ENCODE measurements around the gene CSNK2B.

The CSNK2B gene

GRCh38 chr6:31702405-31702818 is 36.5 kb downstream of the CSNK2B start:
- peaks cover 35% of the 10 kb centered on the region for H3K79me2 ChIP-seq (ENCODE audit: low read length)
- H3K9me3 ChIP-seq (replicated peaks; ENCODE audit: insufficient read depth, low read length): no peaks in the 10 kb centered on the region
- H3K36me3 ChIP-seq (replicated peaks; ENCODE audit: insufficient read depth, low read length): no peaks in the 10 kb centered on the region
- no peaks in the 10 kb centered on the region for H3K9me2 ChIP-seq (replicated peaks; ENCODE audit: insufficient read depth, low read length)
- H4K20me1 ChIP-seq (ENCODE audit: insufficient read depth, low read length): no peaks in the 10 kb centered on the region
- peak overlapping the region; percentile 78 for H3K4me2 ChIP-seq (ENCODE audit: low read depth, low read length)
- TF ChIP-seq EZH2 (optimal IDR thresholded peaks at IDR 0.05; ENCODE audit: low read depth, low read length) (no peak), CTCF (IDR thresholded peaks at IDR 0.05; ENCODE audit: low read length) (no peak), EZH2phosphoT487 (IDR thresholded peaks at IDR 0.05; ENCODE audit: low read length) (no peak)
- H3K4me3 ChIP-seq (ENCODE audit: low read length): peak overlapping the region; percentile 80
- peaks cover 7% of the 10 kb centered on the region; the same call in 1 of the 2 replicates for H3F3A ChIP-seq (ENCODE audit: insufficient read depth, low read length)
- H2AFZ ChIP-seq (ENCODE audit: low read length): peak overlapping the region; percentile 66
- no peak for DNase-seq
- 0 out of 2 replicates have a peak, but pooled peaks cover 6% of the 10 kb centered on the region for H3K4me1 ChIP-seq (ENCODE audit: low read length)
- H3K27ac ChIP-seq (ENCODE audit: low read length): peak overlapping the region; percentile 96
- no peaks in the 10 kb centered on the region; the same call in 1 of the 2 replicates for H3K27me3 ChIP-seq (replicated peaks; ENCODE audit: insufficient read depth, low read length)
- H3K9ac ChIP-seq (ENCODE audit: low read length): peak overlapping the region; percentile 97

GRCh38 chr6:31702819-31703716 is 37.2 kb downstream of the CSNK2B start, which contains the start of gene ABHD16A:
TSS of gene ABHD16A (minus strand) at chr6:31703324. CDS start at chr6:31703281, 43 bp downstream.
- Histone ChIP-seq H3K36me3 (replicated peaks; ENCODE audit: insufficient read depth, low read length) (no peaks in the 10 kb centered on the region), H3K27ac (ENCODE audit: low read length) (peak within 1 kb of the TSS; percentile 96), H3K4me3 (ENCODE audit: low read length) (peak within 1 kb of the TSS; percentile 80), H3K9me3 (replicated peaks; ENCODE audit: insufficient read depth, low read length) (no peaks in the 10 kb centered on the region), H3K27me3 (replicated peaks; ENCODE audit: insufficient read depth, low read length) (no peaks in the 10 kb centered on the region; the same call in 1 of the 2 replicates), H4K20me1 (ENCODE audit: insufficient read depth, low read length) (no peaks in the 10 kb centered on the region), H2AFZ (ENCODE audit: low read length) (peak within 1 kb of the TSS; percentile 66), H3K79me2 (ENCODE audit: low read length) (peaks cover 31% of the 10 kb centered on the region), H3K9me2 (replicated peaks; ENCODE audit: insufficient read depth, low read length) (no peaks in the 10 kb centered on the region), H3F3A (ENCODE audit: insufficient read depth, low read length) (peaks cover 7% of the 10 kb centered on the region; the same call in 1 of the 2 replicates), H3K9ac (ENCODE audit: low read length) (peak within 1 kb of the TSS; percentile 97), H3K4me2 (ENCODE audit: low read depth, low read length) (peak within 1 kb of the TSS; percentile 78), H3K4me1 (ENCODE audit: low read length) (0 out of 2 replicates have a peak, but pooled peaks cover 6% of the 10 kb centered on the region)
- peak; percentile 98 for DNase-seq
- TF ChIP-seq EZH2 (optimal IDR thresholded peaks at IDR 0.05; ENCODE audit: low read depth, low read length) (no peak), EZH2phosphoT487 (IDR thresholded peaks at IDR 0.05; ENCODE audit: low read length) (no peak), CTCF (IDR thresholded peaks at IDR 0.05; ENCODE audit: low read length) (no peak)

- H3K4me2 ChIP-seq (ENCODE audit: low read depth, low read length): no peak overlapping the region
- no peak overlapping the region for H3K4me3 ChIP-seq (ENCODE audit: low read length)
- no peaks in the 10 kb centered on the region; the same call in 1 of the 2 replicates for H3K27me3 ChIP-seq (replicated peaks; ENCODE audit: insufficient read depth, low read length)
- no peak for TF ChIP-seq CTCF (IDR thresholded peaks at IDR 0.05; ENCODE audit: low read length)
- no peak for TF ChIP-seq EZH2 (optimal IDR thresholded peaks at IDR 0.05; ENCODE audit: low read depth, low read length)
- no peak for TF ChIP-seq EZH2phosphoT487 (IDR thresholded peaks at IDR 0.05; ENCODE audit: low read length)
- H3K27ac ChIP-seq (ENCODE audit: low read length): no peak overlapping the region
- H3K9ac ChIP-seq (ENCODE audit: low read length): no peak overlapping the region
- no peaks in the 10 kb centered on the region for H3K9me3 ChIP-seq (replicated peaks; ENCODE audit: insufficient read depth, low read length)
- H3K4me1 ChIP-seq (ENCODE audit: low read length): 0 out of 2 replicates have a peak, but pooled peaks cover 9% of the 10 kb centered on the region
- no peaks in the 10 kb centered on the region for H3K9me2 ChIP-seq (replicated peaks; ENCODE audit: insufficient read depth, low read length)
- H3F3A ChIP-seq (ENCODE audit: insufficient read depth, low read length): peaks cover 7% of the 10 kb centered on the region; the same call in 1 of the 2 replicates
- H2AFZ ChIP-seq (ENCODE audit: low read length): no peak overlapping the region
- DNase-seq: no peak
- no peaks in the 10 kb centered on the region for H4K20me1 ChIP-seq (ENCODE audit: insufficient read depth, low read length)
- no peaks in the 10 kb centered on the region for H3K36me3 ChIP-seq (replicated peaks; ENCODE audit: insufficient read depth, low read length)
- peaks cover 19% of the 10 kb centered on the region for H3K79me2 ChIP-seq (ENCODE audit: low read length)
Measured at GRCh38 chr6:31705931-31706330, 40.1 kb downstream of the CSNK2B start.
